Activated naive CD8-positive, alpha-beta T cell treated with anti-CD3 and anti-CD28 coated beads, Interleukin-2, amount 10 ng/mL, durations not matched to agents 7 days and 5 days (primary cell): Measurements from ENCODE around the gene GNL1. TPM values are rescaled to one million over a fixed set of nuclear protein-coding genes. Genes with fewer than 3 reads are reported as not detected.
"Not testable (repeated sequence)": the region's sequence is repeated elsewhere in the genome, so short reads cannot be mapped to it uniquely, and the experiment has no call there.

Experiments
- ATAC-seq: fragments of 150-1000 bp; cut with Tn5 transposase; one replicate; pipeline ENCODE4 v1.10.0; 2021; ENCODE audit warnings: low read depth, moderate library complexity
- POLR2A ChIA-PET: fragments of 350-600 bp; sonication (Branson Sonifier 250); formaldehyde crosslinking; loops from one replicate; lab custom pipeline; 2021; ENCODE audit warnings: antibody characterized with exemption; lab: Charles Lee
- DNase-seq: peaks from one replicate; pipeline ENCODE4 v3.0.0; 2021
- H3K27ac Mint-ChIP-seq: one replicate; pipeline ENCODE4 v1.8.0; 2022; ENCODE audit warnings: mild to moderate bottlenecking, mixed read lengths
- H3K27me3 Mint-ChIP-seq: one replicate; pipeline ENCODE4 v1.8.0; 2022; ENCODE audit warnings: mild to moderate bottlenecking, moderate library complexity, mixed read lengths
- H3K36me3 Mint-ChIP-seq: one replicate; pipeline ENCODE4 v1.8.0; 2021; ENCODE audit warnings: mild to moderate bottlenecking, mixed read lengths
- H3K4me1 Mint-ChIP-seq: one replicate; pipeline ENCODE4 v1.8.0; 2021; ENCODE audit warnings: mixed read lengths
- H3K4me3 Mint-ChIP-seq: one replicate; pipeline ENCODE4 v1.8.0; 2022; ENCODE audit warnings: mild to moderate bottlenecking, moderate library complexity, mixed read lengths
- H3K9me3 Mint-ChIP-seq: one replicate; pipeline ENCODE4 v1.8.0; 2021; ENCODE audit warnings: mixed read lengths
- total RNA-seq, 2 experiments: library from RNA; stranded (reverse); gene quantifications; one replicate each; pipeline ENCODE4 v1.2.3, GENCODE V29; 2021

The GNL1 gene, protein sequence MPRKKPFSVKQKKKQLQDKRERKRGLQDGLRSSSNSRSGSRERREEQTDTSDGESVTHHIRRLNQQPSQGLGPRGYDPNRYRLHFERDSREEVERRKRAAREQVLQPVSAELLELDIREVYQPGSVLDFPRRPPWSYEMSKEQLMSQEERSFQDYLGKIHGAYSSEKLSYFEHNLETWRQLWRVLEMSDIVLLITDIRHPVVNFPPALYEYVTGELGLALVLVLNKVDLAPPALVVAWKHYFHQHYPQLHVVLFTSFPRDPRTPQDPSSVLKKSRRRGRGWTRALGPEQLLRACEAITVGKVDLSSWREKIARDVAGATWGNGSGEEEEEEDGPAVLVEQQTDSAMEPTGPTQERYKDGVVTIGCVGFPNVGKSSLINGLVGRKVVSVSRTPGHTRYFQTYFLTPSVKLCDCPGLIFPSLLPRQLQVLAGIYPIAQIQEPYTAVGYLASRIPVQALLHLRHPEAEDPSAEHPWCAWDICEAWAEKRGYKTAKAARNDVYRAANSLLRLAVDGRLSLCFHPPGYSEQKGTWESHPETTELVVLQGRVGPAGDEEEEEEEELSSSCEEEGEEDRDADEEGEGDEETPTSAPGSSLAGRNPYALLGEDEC
- total RNA-seq = 10 to 100 TPM; 84.3 to 88.6 TPM

DNA sequence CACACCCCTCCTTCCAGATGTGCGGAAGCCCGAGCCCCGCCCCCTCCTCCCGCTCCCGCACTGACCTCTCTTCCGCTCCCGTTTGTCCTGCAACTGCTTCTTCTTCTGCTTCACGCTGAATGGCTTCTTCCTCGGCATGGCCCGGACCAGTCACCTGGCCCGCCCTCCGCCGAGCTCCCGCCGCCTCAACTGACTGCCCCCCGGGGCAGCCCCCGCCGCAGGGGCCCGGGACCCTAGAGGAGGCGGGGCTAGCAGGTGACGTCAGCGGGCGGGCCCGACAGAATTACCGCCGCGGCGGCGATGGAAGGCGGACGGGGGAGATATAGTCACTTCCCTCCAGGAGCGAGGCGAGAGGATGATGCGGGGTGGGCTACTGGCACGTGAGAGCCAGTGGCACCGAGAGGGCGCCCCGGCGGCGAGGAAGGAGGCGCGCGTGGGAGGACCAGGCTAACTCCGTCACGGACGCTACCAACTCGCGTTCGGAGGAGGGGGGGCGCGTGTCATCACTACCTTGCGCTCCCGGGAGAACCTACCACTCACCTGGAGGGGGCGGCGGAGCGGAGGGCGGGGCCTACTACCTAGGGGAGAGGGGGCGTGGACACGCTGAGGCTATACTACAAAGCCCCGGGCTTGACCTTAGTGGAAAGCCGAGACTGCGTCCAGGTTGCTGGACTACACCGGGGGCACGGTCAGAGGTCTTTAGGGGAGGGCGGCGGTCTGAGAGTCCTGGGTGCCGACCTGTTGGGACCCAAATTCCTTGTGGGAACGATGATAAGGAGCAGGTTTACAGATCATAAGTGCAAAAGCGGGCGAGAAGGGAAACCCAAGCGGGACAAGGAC, at the start of gene GNL1:
Gene GNL1, minus strand, starts transcription at position 424 of the 840 bp plus-strand sequence. Its CDS starts 286 bp downstream, at position 138.
- POLR2A ChIA-PET = interaction anchor here (0.6 to 3.4 kb wide), 11 partner anchors 10 to 342 kb away, joined by 3 to 24 read pairs (median 6); partner anchors contain the start of genes ABCF1, DHX16, MRPS18B and PPP1R10
- DNase-seq (peak; percentile 98), ATAC-seq (peak; percentile 90)
- peak within 1 kb of the TSS; percentile 95 for H3K4me3 Mint-ChIP-seq
- no peaks in the 10 kb centered on the region for H3K27me3 Mint-ChIP-seq
- H3K27ac Mint-ChIP-seq = peak within 1 kb of the TSS; percentile 100
- peaks cover 15% of the 10 kb centered on the region for H3K36me3 Mint-ChIP-seq
- no peaks in the 10 kb centered on the region for H3K9me3 Mint-ChIP-seq
- H3K4me1 Mint-ChIP-seq = peaks cover 27% of the 10 kb centered on the region

DNA sequence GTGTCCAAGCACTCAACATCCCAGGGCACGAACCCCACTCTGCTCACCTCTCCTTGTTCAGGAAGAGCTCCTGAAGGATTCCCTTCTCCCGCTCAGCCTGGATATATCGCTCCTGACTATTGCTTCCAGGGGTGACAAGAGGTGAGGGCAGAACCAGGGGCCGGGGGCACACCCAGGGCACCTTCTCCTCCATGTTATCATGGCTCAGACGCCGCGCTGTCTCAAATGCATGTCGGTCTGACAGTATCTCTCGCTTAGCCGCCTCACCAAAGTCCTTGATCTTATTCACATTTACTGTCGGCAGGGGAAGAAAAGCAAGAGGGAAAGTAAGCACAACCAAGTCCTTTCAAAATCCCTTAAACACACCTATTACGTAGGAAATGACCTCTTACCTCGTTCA, 47.7 kb upstream of the GNL1 start:
- no peaks in the 10 kb centered on the region for H3K9me3 Mint-ChIP-seq
- no peak overlapping the region for H3K4me3 Mint-ChIP-seq
- no peaks in the 10 kb centered on the region for H3K27me3 Mint-ChIP-seq
- no peak overlapping the region for H3K27ac Mint-ChIP-seq
- POLR2A ChIA-PET = interaction anchor here (1.1 kb wide), 1 partner anchor 33 kb away, joined by 3 read pairs; the partner anchor contains the start of gene ABCF1
- H3K4me1 Mint-ChIP-seq = peaks cover 24% of the 10 kb centered on the region
- H3K36me3 Mint-ChIP-seq = peaks cover 48% of the 10 kb centered on the region
- no peak for DNase-seq
- no peak for ATAC-seq

DNA sequence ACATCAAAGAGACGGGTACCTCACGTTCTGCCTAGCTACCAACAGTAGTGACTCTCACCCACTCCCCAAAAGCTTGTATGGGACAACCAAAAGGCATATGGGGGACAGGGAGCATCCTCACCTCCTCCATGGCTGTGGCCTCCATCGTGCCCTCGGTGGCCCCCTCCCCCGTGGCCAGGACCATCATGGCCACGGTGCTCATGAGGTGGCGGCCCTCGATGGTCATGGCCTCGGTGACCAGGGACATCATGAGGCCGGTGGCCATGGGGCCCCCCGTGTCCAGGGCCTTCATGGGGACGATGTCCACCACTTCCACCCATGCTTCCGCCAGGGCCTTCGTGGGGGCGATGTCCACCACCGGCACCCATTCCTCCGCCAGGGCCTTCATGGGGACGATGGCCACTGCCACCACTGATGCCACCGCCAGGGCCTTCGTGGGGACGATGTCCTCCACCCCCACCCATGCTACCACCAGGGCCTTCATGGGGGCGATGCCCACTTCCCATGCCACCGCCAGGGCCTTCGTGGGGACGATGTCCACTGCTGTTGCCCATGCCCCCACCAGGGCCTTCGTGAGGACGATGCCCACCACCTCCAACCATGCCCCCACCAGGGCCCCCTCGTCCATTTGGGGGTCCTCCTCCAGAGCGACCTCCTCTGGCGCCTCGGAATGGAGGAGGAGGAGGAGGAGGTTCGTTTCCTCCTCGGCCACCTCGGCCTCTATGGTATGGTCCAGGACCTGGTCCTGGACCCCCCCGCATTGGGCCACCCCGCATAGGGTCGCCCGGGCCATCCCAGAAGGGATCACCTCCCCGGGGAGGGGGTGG, 45.7 kb upstream of the GNL1 start:
- ATAC-seq (no peak), DNase-seq (no peak)
- Mint-ChIP-seq H3K27me3 (no peaks in the 10 kb centered on the region), H3K4me3 (no peak overlapping the region), H3K36me3 (peaks cover 38% of the 10 kb centered on the region), H3K9me3 (no peaks in the 10 kb centered on the region), H3K4me1 (peaks cover 24% of the 10 kb centered on the region), H3K27ac (peak overlapping the region; percentile 58)
- POLR2A ChIA-PET = interaction anchor here (1.4 to 7.2 kb wide), 2 partner anchors 12 to 69 kb away, joined by 3 to 69 read pairs; no protein-coding TSS in a partner anchor

DNA sequence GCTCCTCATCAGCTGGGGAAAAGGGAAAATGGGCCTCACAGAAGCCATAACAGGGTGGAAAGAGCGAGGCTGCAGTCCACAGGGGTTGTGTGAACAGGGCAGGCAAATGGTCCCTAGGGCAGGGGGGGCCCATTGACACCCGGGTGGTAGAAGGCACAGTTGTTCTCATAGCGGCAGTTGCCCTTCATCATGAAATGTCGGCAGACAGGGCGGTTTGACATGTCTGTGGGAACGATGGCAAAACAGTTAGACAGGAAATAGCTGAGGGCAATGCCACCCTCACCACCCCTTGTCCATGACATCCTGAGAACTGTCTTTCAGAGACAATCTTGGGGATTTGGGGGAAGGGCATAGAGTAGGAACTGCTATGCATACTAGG, 45.1 kb upstream of the GNL1 start:
- H3K4me1 Mint-ChIP-seq = peaks cover 24% of the 10 kb centered on the region
- peaks cover 34% of the 10 kb centered on the region for H3K36me3 Mint-ChIP-seq
- H3K4me3 Mint-ChIP-seq = no peak overlapping the region

DNA sequence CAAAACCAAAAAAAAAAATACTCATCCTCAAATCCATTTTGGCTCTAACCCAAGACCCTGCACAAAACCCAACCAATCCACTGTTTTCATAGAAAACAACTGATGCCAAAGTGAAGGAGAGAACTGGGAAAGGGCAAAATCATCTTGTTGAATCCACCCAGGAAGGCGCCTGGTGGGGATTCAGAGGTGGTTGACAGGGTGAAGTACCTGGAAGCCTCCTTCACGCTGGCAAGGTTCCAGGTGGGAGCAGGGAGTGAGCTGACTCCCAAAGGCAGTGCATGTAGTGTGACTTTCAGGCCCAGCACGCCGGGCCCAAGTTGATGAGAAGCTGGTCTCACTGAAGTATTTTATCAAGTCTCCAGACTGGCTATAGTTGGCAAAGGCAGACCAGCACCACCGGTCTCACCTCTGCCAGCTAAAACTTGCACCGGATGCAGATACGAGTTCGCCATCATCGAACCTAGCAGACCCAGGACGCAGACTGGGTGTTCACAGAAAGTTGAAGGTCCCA, 44.2 kb upstream of the GNL1 start:
- Mint-ChIP-seq H3K36me3 (peaks cover 28% of the 10 kb centered on the region), H3K27ac (no peak overlapping the region)

More for the DNA sequence above, 45.1 kb upstream of the GNL1 start:
- Mint-ChIP-seq H3K9me3 (no peaks in the 10 kb centered on the region), H3K27me3 (no peaks in the 10 kb centered on the region), H3K27ac (peak overlapping the region; percentile 58)
- POLR2A ChIA-PET = interaction anchor here (1.4 to 7.2 kb wide), 4 partner anchors 9 to 69 kb away, joined by 3 to 69 read pairs (median 4); no protein-coding TSS in a partner anchor
- DNase-seq (no peak), ATAC-seq (no peak)

DNA sequence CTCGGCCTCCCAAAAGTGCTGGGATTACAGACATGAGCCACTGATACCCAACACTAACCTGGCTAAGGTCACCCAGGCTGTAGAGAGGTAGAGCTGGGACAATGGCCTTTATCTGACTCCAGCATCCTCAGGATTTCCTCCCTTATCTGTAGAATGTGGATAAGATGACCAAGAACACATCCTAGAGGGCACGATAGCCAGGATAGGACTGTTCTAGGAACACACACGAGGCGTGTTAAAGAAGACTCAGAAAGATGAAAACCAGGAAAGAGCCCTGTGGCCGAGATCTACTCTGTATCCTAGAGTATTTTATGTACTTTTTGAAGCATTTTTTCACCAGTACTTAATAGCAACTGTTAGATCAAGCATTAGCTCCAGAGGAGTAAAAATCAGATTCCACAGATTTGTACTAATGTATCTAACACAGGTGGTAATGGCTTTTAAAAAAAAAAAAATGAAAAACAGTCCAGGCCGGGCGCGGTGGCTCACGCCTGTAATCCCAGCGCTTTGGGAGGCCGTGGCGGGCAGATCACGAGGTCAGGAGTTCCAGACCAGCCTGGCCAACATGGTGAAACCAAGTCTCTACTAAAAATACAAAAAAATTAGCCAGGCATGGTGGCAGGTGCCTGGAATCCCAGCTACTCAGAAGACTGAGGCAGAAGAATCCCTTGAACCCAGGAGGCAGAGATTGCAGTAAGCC, 43.5 kb upstream of the GNL1 start:
- Mint-ChIP-seq H3K27me3 (no peaks in the 10 kb centered on the region), H3K4me1 (peaks cover 18% of the 10 kb centered on the region)
- POLR2A ChIA-PET = interaction anchor here (0.6 to 7.2 kb wide), 8 partner anchors 8 to 118 kb away, joined by 3 to 69 read pairs (median 4); no protein-coding TSS in a partner anchor

More for the DNA sequence above, 44.2 kb upstream of the GNL1 start:
- H3K4me3 Mint-ChIP-seq = no peak overlapping the region
- ATAC-seq = no peak
- no peak for DNase-seq
- H3K4me1 Mint-ChIP-seq = peaks cover 18% of the 10 kb centered on the region
- no peaks in the 10 kb centered on the region for H3K27me3 Mint-ChIP-seq
- H3K9me3 Mint-ChIP-seq = no peaks in the 10 kb centered on the region
- POLR2A ChIA-PET = interaction anchor here (0.7 to 7.2 kb wide), 6 partner anchors 8 to 110 kb away, joined by 3 to 69 read pairs (median 4); no protein-coding TSS in a partner anchor

DNA sequence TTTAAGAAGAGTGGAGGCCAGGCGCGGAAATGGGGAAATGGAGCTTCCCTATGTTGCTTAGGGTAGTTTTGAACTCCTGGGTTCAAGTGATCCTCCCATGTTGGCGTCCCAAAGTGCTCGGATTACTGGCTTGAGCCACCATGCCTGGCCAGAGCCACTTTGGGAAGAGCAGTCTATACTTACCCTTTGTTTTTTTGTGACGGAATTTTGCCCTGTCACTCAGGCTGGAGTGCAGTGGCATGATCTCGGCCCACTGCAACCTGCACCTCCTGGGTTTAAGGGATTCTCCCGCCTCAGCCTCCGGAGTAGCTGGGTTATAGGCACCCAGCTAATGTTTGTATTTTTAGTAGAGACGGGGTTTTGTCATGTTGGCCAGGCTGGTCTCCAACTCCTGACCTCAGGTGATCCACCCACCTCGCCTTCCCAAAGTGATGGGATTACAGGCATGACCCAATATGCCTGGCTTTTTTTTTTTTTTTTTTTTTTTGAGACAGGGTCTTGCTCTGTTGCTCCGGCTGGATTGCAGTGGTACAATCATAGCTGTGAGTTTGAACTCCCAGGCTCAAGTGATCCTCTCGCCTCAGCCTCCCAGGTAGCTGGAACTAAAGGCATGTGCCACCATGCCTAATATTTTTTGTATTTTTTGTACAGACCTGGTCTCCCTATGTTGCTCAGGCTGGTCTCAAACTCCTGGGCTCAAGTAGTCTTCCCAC, 42.8 kb upstream of the GNL1 start:
- Mint-ChIP-seq H3K4me3 (no peak overlapping the region), H3K9me3 (no peaks in the 10 kb centered on the region), H3K36me3 (peaks cover 20% of the 10 kb centered on the region), H3K4me1 (peaks cover 15% of the 10 kb centered on the region), H3K27me3 (no peaks in the 10 kb centered on the region), H3K27ac (no peak overlapping the region)
- POLR2A ChIA-PET = interaction anchor here (0.6 to 7.2 kb wide), 10 partner anchors 8 to 145 kb away, joined by 3 to 69 read pairs (median 4); partner anchors contain the start of genes ATAT1 and IER3
- no peak for ATAC-seq
- DNase-seq = no peak

More for the DNA sequence above, 43.5 kb upstream of the GNL1 start:
- Mint-ChIP-seq H3K9me3 (no peaks in the 10 kb centered on the region), H3K4me3 (no peak overlapping the region), H3K27ac (no peak overlapping the region), H3K36me3 (peaks cover 24% of the 10 kb centered on the region)
- ATAC-seq (no peak), DNase-seq (no peak)

DNA sequence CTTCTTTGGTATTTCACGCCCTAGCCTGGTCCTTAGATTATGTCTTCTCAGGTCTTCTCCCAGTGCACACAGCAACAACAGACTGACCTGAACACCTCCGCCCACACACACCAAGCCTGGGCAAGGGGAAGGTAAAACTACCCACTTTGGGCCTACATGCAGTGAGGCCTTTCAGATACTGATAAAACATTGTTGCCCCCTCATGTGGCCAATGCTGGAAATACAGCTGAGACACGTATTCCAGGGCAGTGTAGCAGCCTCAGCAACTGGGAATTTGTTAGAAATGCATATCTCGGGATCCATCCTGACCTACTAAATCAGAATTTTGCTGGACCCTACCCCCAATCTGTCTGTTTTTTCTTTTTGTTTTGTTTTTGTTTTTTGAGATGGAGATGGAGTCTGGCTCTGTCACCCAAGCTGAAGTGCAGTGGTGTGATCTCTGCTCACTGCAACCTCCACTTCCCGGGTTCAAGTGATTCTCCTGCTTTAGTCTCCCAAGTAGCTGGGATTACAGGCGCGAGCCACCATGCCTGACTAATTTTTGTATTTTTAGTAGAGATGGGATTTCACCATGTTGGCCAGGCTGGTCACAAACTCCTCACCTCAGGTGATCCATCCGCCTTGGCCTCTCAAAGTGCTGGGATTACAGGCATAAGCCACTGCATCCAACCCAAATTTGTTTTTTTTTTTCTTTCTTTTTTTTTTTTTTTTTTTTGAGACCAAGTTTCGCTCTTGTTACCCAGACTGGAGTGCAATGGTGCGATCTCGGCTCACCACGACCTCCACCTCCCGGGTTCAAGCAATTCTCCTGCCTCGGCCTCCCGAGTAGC, 41.2 kb upstream of the GNL1 start:
- H3K4me3 Mint-ChIP-seq, H3K27me3 Mint-ChIP-seq, H3K27ac Mint-ChIP-seq, H3K9me3 Mint-ChIP-seq, H3K4me1 Mint-ChIP-seq: not testable (repeated sequence)
- peak; percentile 71 for DNase-seq
- H3K36me3 Mint-ChIP-seq = peaks cover 12% of the 10 kb centered on the region
- peak; percentile 86 for ATAC-seq
- POLR2A ChIA-PET = interaction anchor here (0.5 to 7.2 kb wide), 15 partner anchors 9 to 358 kb away, joined by 3 to 69 read pairs (median 4); partner anchors contain the start of genes ABCF1, GNL1 and PRR3

DNA sequence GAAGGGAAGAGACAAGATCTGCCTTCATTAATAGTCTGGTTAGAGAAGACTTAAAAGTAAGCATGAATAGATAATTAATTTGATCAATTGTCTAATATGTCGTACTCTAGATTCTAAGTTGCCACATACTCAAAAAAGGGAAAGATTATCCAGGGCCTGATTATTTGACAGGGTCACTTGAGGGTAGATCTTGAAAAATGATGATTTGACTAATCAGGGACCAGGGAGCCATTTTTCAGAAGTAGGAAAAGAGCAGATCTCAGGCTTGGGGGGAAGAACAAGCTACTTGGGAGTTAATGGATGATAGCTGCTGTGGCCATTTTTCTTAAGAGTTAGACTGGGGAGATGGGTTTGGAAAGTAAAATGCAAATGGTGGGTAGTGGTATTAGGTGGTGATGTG, 36.0 kb upstream of the GNL1 start:
- peaks cover 31% of the 10 kb centered on the region for H3K36me3 Mint-ChIP-seq
- H3K4me3 Mint-ChIP-seq = no peak overlapping the region
- DNase-seq (no peak), ATAC-seq (no peak)
- H3K27ac Mint-ChIP-seq = peak overlapping the region; percentile 14
- H3K4me1 Mint-ChIP-seq = peaks cover 12% of the 10 kb centered on the region
- H3K27me3 Mint-ChIP-seq = no peaks in the 10 kb centered on the region
- POLR2A ChIA-PET = interaction anchor here (1.4 kb wide), 1 partner anchor 9 kb away, joined by 5 read pairs; no protein-coding TSS in a partner anchor
- H3K9me3 Mint-ChIP-seq = no peaks in the 10 kb centered on the region

DNA sequence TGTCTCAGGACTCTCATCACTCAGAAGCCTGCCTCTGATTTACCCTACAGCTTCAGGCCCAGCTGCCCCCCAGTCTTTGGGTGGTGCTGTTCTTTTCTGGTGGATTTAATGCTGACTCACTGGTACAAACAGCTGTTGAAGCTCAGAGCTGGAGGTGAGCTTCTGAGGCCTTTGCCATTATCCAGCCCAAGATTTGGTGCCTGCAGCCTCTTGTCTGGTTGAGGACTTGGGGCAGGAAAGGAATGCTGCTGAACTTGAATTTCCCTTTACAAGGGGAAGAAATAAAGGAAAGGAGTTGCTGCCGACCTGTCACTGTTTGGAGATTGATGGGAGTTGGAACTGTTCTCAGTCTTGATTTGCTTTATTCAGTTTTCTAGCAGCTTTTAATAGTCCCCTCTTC, 34.7 kb upstream of the GNL1 start:
- Mint-ChIP-seq H3K27ac (peak overlapping the region; percentile 62), H3K36me3 (peaks cover 32% of the 10 kb centered on the region), H3K27me3 (no peaks in the 10 kb centered on the region), H3K9me3 (no peaks in the 10 kb centered on the region), H3K4me3 (no peak overlapping the region), H3K4me1 (peaks cover 11% of the 10 kb centered on the region)
- ATAC-seq = no peak
- POLR2A ChIA-PET = interaction anchor here (0.6 to 0.7 kb wide), 2 partner anchors 8 to 109 kb away, joined by 3 to 9 read pairs; no protein-coding TSS in a partner anchor
- DNase-seq = no peak
